B cell (primary cell): ENCODE data around the gene KCNG3.

ENCODE experiments used
- CTCF ChIP-seq: fragments of 200-600 bp; IDR thresholded peaks from one replicate; pipeline ENCODE4 v1.8.0; 2022; ENCODE audit warnings: antibody characterized with exemption, mild to moderate bottlenecking
- EZH2 ChIP-seq: IDR thresholded peaks from 2 replicates; pipeline ENCODE4 v1.6.1; 2012; ENCODE audit warnings: borderline replicate concordance, low read depth, mild to moderate bottlenecking, moderate library complexity, low read length; ENCODE audit not compliant: insufficient read depth, poor library complexity, severe bottlenecking

GRCh38 chr2:42519624-42520023 lies 25.8 kb upstream of the KCNG3 start:
- TF ChIP-seq CTCF (no peak), EZH2 (no peak)
